Loucy (cell line): ENCODE measurements around the gene COMMD1.

Experiments
- CTCF ChIP-seq: fragments of 200-600 bp; sonication (generic); conservative IDR thresholded peaks from 2 replicates; pipeline ENCODE4 v1.5.1; 2014; ENCODE audit warnings: mild to moderate bottlenecking, antibody characterized with exemption, low read length
- EZH2phosphoT487 ChIP-seq: fragments of 200-600 bp; IDR thresholded peaks from 2 replicates; pipeline ENCODE4 v1.6.1; 2018; ENCODE audit warnings: antibody characterized with exemption, mild to moderate bottlenecking, moderate library complexity, borderline replicate concordance

GRCh38 chr2:62036229-62036628, 130.8 kb downstream of the COMMD1 start:
- TF ChIP-seq CTCF (no peak), EZH2phosphoT487 (no peak)
